SK-N-DZ (cell line): ENCODE measurements around the gene TIMP3.

Experiments used
- DNase-seq: peaks from one replicate; pipeline ENCODE4 v3.0.0-alpha.2; 2015; ENCODE audit warnings: low spot score

Gene TIMP3

GRCh38 chr22:32785321-32786026 lies 16.0 kb upstream of the TIMP3 start:
- DNase-seq = no peak

- no peak for DNase-seq
Measured at GRCh38 chr22:32786027-32786418, 15.5 kb upstream of the TIMP3 start.

DNA sequence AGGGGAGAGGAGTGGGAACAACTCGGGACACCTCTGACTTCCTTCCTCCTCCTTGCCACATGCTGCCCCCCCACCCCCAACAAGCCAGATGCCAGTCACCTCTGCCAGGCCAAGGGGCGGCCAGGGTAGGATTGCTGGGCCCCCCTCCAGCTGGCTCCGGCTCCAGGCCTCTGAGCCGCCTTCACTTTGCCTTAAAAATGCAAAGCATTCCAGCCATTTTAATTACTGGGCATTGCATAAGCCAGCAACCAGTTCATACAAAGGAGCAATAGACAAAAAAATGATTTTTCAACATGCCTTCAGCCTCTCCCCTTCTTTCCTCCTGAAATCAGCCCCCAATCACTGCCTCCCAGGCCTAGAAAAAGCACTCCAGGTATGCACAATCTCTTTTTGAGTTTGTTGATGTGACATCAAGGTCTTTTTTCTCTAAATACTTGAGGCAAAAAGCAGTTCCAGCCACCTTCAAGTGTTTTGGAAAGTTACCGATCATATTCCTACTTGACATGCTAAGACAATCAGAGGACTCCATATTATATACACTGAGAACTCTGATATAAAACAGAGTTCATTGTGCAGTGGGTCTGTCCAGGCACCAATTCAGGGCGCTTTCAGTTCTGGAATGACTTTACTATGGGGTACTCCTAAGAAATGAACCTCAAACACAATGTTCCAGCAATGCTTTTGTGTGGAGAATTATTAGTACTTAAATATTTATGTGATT lies 12.4 kb upstream of the TIMP3 start:
- no peak for DNase-seq

- no peak for DNase-seq
Measured at GRCh38 chr22:32789797-32790620, 11.5 kb upstream of the TIMP3 start.

DNA sequence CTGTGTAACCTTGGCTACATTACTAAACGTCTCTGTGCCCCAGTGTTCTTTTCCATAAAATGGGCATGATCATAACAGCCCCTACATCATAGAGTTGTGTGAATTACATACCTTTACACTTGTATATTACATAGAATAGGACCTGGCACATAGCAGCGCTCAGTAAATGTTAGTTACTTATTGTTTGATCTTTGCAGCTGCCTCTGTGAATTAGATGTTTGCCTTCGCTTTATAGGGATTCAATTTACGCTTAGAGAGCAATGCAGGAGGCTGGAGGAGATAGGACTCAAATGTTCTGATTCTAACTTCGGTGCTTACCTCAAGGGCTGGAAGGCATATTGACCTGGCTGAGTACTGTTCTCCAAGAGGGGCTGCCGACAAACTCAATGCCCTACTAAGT lies 10.4 kb upstream of the TIMP3 start:
- no peak for DNase-seq

- DNase-seq = no peak
Measured at GRCh38 chr22:32791485-32791884, 10.0 kb upstream of the TIMP3 start.

DNA sequence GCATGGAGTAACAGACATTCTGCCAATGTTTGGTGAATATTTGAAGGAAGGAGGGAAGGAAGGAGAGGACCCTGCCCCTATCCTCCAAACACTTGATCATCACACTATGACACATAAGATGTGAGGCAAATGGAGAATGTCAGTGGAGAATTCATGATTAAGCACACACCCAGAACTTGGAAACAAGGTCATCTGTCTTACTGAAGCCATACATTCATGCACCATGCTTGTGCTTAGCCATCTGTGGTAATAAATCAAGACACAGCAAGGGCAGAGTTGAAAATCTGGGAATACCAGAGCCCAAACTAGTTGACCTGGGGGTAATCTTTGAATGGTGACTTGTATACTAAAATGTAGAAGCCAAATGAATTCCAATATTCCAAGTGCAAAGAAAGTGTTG lies 7.9 kb upstream of the TIMP3 start:
- DNase-seq = no peak

GRCh38 chr22:32794449-32795213 lies 6.9 kb upstream of the TIMP3 start:
- DNase-seq = no peak

GRCh38 chr22:32795214-32795596 lies 6.3 kb upstream of the TIMP3 start:
- no peak for DNase-seq

GRCh38 chr22:32796865-32797573 lies 4.5 kb upstream of the TIMP3 start:
- no peak for DNase-seq

DNA sequence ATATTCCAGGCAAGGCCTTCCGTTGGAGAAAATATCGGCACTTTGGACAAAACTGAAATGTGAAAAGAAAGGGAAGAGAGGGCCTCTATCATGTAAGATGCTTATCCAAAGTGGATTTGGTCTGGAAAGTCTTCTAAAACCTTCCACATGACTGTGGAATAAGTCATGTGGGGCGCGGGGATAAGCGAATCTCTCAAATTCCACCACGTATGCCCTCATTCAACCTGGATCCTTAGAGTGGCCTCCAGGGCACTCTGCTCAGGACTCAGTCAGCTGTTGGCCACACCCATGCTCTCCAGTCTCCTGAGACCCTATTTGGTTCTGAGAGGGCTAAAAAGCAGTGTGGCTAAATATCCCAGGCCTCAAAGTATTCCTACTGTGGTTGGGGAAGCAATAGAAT lies 2.0 kb upstream of the TIMP3 start:
- DNase-seq = no peak

DNA sequence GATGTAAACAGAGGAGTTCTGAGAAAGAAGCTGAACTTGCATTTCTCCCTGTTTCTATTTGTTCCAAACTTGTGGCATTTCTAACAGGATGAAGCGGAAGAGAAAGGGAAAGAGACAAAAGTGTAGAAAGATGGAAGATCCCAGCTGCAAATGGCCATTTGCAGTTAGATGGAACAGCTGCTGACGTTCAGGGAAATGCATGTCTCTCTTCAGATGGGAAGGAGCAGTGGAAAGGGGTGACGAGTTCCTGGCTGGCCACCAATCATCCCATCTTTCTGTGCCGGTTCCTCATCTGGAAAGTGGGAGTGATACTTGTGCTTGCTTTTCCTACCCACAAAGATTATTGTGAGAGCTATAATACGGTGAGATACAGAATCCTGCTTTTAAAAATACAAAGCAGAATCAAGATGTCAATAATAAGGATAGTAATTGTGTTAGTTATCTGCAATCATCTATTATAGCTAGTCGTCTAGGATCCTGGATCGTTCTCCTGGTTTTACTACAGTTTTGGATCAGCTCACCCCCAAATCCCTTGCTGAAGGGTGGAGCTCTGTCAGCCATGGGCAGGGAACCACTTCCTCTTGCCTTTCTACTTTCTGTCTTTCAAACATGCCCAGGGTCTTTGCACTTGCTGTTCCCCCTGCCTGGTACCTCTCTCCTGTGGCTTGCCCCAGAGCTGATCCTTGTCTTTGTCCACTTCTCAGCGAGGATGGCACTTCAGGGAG lies 1.2 kb upstream of the TIMP3 start:
- no peak for DNase-seq

DNA sequence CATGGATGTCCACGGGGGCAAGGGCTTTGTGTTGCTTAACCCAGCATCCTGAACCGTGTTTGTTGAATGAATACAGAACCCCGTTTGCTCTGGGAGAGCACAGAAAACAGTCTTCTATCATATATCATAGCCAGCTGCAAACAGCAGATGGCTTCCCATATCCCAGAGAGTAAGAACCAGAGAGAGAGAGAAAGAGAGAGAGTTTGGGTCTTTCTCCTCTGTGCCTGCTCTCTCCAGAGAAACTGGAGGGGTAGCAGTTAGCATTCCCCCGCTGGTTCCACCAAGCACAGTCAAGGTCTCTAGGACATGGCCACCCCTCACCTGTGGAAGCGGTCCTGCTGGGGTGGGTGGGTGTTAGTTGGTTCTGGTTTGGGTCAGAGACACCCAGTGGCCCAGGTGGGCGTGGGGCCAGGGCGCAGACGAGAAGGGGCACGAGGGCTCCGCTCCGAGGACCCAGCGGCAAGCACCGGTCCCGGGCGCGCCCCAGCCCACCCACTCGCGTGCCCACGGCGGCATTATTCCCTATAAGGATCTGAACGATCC lies 440 bp upstream of the TIMP3 start:
- no peak for DNase-seq

- no peak for DNase-seq
Measured at GRCh38 chr22:32802237-32802765, 796 bp downstream of the TIMP3 start.

GRCh38 chr22:32803020-32803737 lies 1.7 kb downstream of the TIMP3 start:
- DNase-seq = no peak

DNA sequence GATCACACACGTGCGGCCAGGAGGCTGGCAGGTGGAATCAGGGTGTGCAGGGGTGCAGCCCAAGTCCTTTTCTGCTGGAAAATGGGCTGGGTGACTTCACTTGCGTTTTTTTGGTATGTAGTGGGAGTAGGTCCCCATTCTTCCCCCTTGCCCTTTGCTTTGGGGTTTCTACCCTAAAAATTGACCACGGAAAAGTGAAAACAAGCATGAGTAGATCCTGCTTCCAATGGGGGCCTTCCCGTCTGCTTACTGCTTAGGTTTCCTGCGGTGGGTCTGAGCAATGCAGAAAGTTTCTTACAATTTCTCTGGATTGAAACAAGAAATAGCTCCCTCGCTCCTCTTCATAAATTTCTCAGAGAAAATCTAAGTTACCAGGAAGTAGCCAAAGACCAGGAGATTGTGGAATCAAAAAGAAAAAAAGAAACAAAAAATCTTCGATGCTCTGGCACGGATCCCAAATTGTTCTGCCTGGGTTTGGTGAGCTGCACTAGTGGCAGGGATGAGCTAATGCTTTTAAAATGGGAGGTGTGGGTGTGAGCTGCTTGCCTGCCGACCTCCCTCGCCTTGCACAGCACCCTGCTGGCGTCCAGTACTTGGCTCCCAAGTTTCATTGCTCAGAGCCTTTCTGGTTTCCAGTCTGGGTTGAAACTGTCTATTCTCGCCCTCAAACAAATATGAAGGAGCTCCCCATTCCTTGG lies 2.4 kb downstream of the TIMP3 start:
- no peak for DNase-seq

GRCh38 chr22:32804531-32805360 lies 3.2 kb downstream of the TIMP3 start:
- DNase-seq = no peak
